Vagina (tissue), 2 donors: ENCODE data around the gene MIF. TPM values are rescaled to one million over a fixed set of nuclear protein-coding genes. Genes with fewer than 3 reads are reported as not detected.
A peak's percentile ranks its signal among the peaks of the same experiment; 100 is the strongest.

Source experiments
- DNase-seq, 2 donors: peaks; one replicate each; pipeline ENCODE4 v3.0.0-alpha.2; 2017; ENCODE audit errors: extremely low spot score in 2 of 2
- H3K27ac ChIP-seq: fragments of 200-600 bp; sonication (generic); one replicate; pipeline ENCODE4 v1.5.1; 2019
- H3K27me3 ChIP-seq: fragments of 200-600 bp; sonication (generic); one replicate; pipeline ENCODE4 v1.5.1; 2019
- H3K36me3 ChIP-seq, 2 donors: fragments of 200-600 bp; sonication (generic); one replicate each; pipeline ENCODE4 v1.5.1; 2017 to 2019
- H3K4me1 ChIP-seq: fragments of 200-600 bp; sonication (generic); one replicate; pipeline ENCODE4 v1.5.1; 2019
- H3K4me3 ChIP-seq, 2 donors: fragments of 200-600 bp; sonication (generic); 1 replicate in 1 of 2; 2 replicates in 1 of 2; pipeline ENCODE4 v1.5.1; 2016 to 2019
- H3K9me3 ChIP-seq: fragments of 200-600 bp; sonication (generic); one replicate; pipeline ENCODE4 v1.5.1; 2019
- CTCF ChIP-seq, 3 experiments: fragments of 450-650 bp in 2 of 3; fragments of 200-600 bp in 1 of 3; sonication (generic) in 1 of 3; IDR thresholded peaks; one replicate each; pipeline ENCODE4 v1.5.1; 2017 to 2019; ENCODE audit warnings: antibody characterized with exemption in 3 of 3, mild to moderate bottlenecking in 2 of 3, moderate library complexity in 2 of 3
- POLR2A ChIP-seq, 2 donors: fragments of 450-650 bp; IDR thresholded peaks; one replicate each; pipeline ENCODE4 v1.6.1; 2017; ENCODE audit warnings: antibody characterized with exemption in 2 of 2, mild to moderate bottlenecking in 2 of 2, moderate library complexity in 2 of 2
- POLR2AphosphoS5 ChIP-seq, 2 donors: sonication (generic); formaldehyde crosslinking; IDR thresholded peaks; one replicate each; pipeline ENCODE4 v1.9.0; 2017; ENCODE audit warnings: antibody characterized with exemption in 2 of 2, mild to moderate bottlenecking in 2 of 2, low read depth in 1 of 2; ENCODE audit not compliant: insufficient read depth in 1 of 2
- intact Hi-C: fragments of 100-400 bp; cut with DNase I; formaldehyde crosslinking; loops from one replicate; pipeline ENCODE4 v1.15.1; 2023
- total RNA-seq: library from RNA; depleted of rRNA; stranded (reverse); fragments of >200 nt; gene quantifications from one replicate; pipeline ENCODE4 v1.2.3, GENCODE V29; 2016

Gene MIF
- total RNA-seq, 1 donor from 2014 or later, result 638 TPM

- intact Hi-C loops, result no loop called here
- DNase-seq, result no peak
- H3K4me3 ChIP-seq, result peak overlapping the region; percentile 86 to 92
- H3K27me3 ChIP-seq, result no peaks in the 10 kb centered on the region
- H3K36me3 ChIP-seq, result peaks cover 0 to 21% of the 10 kb centered on the region in 2 donors
- H3K4me1 ChIP-seq, result peaks cover 45% of the 10 kb centered on the region
- H3K9me3 ChIP-seq, result no peaks in the 10 kb centered on the region
- peak overlapping the region; percentile 95 for H3K27ac ChIP-seq
- TF ChIP-seq POLR2A (IDR thresholded peaks at IDR 0.05) (no peak), CTCF (IDR thresholded peaks at IDR 0.05) (no peak), POLR2AphosphoS5 (IDR thresholded peaks at IDR 0.05; ENCODE audit: insufficient read depth in 1 of 2, low read depth in 1 of 2) (no peak)
Observed at GRCh38 chr22:23893121-23893944, 850 bp upstream of the MIF start.

GRCh38 chr22:23894710-23895598, 771 bp downstream of the MIF start:
- no peaks in the 10 kb centered on the region for H3K27me3 ChIP-seq
- peak overlapping the region; percentile 86 to 92 for H3K4me3 ChIP-seq
- intact Hi-C loops, result no loop called here
- peaks cover 31% of the 10 kb centered on the region for H3K4me1 ChIP-seq
- TF ChIP-seq POLR2AphosphoS5 (IDR thresholded peaks at IDR 0.05; ENCODE audit: insufficient read depth in 1 of 2, low read depth in 1 of 2) (peak in 1 of 2 donors; percentile 61), CTCF (IDR thresholded peaks at IDR 0.05) (no peak)
- peak overlapping the region; percentile 95 for H3K27ac ChIP-seq
- DNase-seq, result no peak
- peaks cover 0 to 21% of the 10 kb centered on the region in 2 donors for H3K36me3 ChIP-seq
- H3K9me3 ChIP-seq, result no peaks in the 10 kb centered on the region

GRCh38 chr22:23895599-23896144, 1.5 kb downstream of the MIF start:
- H3K9me3 ChIP-seq, result no peaks in the 10 kb centered on the region
- H3K4me1 ChIP-seq, result peaks cover 31% of the 10 kb centered on the region
- intact Hi-C loops, result no loop called here
- DNase-seq, result no peak
- no peak for TF ChIP-seq POLR2AphosphoS5 (IDR thresholded peaks at IDR 0.05; ENCODE audit: insufficient read depth in 1 of 2, low read depth in 1 of 2)
- no peak for TF ChIP-seq POLR2A (IDR thresholded peaks at IDR 0.05)
- TF ChIP-seq CTCF (IDR thresholded peaks at IDR 0.05), result no peak
- H3K27ac ChIP-seq, result peak overlapping the region; percentile 95
- H3K4me3 ChIP-seq, result peak overlapping the region; percentile 86 to 92
- peaks cover 0 to 21% of the 10 kb centered on the region in 2 donors for H3K36me3 ChIP-seq
- no peaks in the 10 kb centered on the region for H3K27me3 ChIP-seq

GRCh38 chr22:23896166-23896522, 2.0 kb downstream of the MIF start:
- DNase-seq, result no peak
- H3K27me3 ChIP-seq, result no peaks in the 10 kb centered on the region
- no peaks in the 10 kb centered on the region for H3K9me3 ChIP-seq
- peaks cover 0 to 21% of the 10 kb centered on the region in 2 donors for H3K36me3 ChIP-seq
- intact Hi-C loops, result no loop called here
- no peak overlapping the region for H3K4me3 ChIP-seq
- peak overlapping the region; percentile 95 for H3K27ac ChIP-seq
- peaks cover 31% of the 10 kb centered on the region for H3K4me1 ChIP-seq
- TF ChIP-seq POLR2A (IDR thresholded peaks at IDR 0.05) (no peak), CTCF (IDR thresholded peaks at IDR 0.05) (no peak), POLR2AphosphoS5 (IDR thresholded peaks at IDR 0.05; ENCODE audit: insufficient read depth in 1 of 2, low read depth in 1 of 2) (no peak)
